ENCODE results near the gene NOP10. TPM values are rescaled to one million over a fixed set of nuclear protein-coding genes. Genes with fewer than 3 reads are reported as not detected.

The NOP10 gene
- total RNA-seq, 4 donors from 2014 or later, result 142 to 194 (median 170) TPM

GRCh38 chr15:34341381-34342212 is 1.3 kb downstream of the NOP10 start:
- in situ Hi-C loops (cut with MboI; ENCODE audit: low sequenced_read_pairs in 4 of 4), result loop anchor here in 1 of 4 donors (10.0 kb wide), 1 partner anchor 107 kb away; no protein-coding TSS in a partner anchor
- no peaks in the 10 kb centered on the region for H3K27me3 ChIP-seq
- H3K4me1 ChIP-seq, result peaks cover 18 to 25% of the 10 kb centered on the region in 2 donors
- peaks cover 0 to 13% of the 10 kb centered on the region in 2 donors for H3K36me3 ChIP-seq
- no peaks in the 10 kb centered on the region for H3K9me3 ChIP-seq
- H3K4me3 ChIP-seq, result peak overlapping the region; percentile 80 to 99 (median 84)
- TF ChIP-seq CTCF (IDR thresholded peaks at IDR 0.05 in 4 of 5, conservative IDR thresholded peaks at IDR 0.05 in 1 of 5) (no peak), POLR2A (IDR thresholded peaks at IDR 0.05) (no peak)
- DNase-seq, result no peak
- intact Hi-C loops (cut with DNase I; ENCODE audit: low total_unique reads), result loop anchor here (10.0 kb wide), 2 partner anchors 243 to 307 kb away; partner anchors contain the start of genes AVEN and GOLGA8B
- peak overlapping the region in 2 of 4 donors; percentile 88 to 96 for H3K27ac ChIP-seq
- no peak for ATAC-seq

DNA sequence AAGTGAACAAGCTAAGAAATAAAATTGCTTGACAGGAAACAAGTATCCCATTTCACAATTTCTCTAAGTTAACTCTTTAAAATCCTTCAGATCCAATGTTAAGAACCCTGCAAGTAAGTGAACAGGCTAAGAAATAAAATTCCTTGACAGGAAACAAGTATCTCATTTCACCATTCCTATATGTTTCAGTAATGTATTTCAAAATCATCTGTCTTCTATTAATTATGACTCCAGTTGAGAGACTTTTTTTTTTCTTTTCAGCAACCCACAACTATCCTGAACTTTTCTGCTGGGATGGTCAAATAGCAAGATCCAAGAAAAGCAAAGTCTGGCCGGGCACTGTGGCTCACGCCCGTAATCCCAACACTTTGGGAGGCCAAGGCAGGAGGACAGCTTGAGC is 3.0 kb downstream of the NOP10 start:
- peaks cover 0 to 13% of the 10 kb centered on the region in 2 donors for H3K36me3 ChIP-seq
- DNase-seq (no peak), ATAC-seq (no peak)
- no peaks in the 10 kb centered on the region for H3K27me3 ChIP-seq
- H3K9me3 ChIP-seq, result no peaks in the 10 kb centered on the region
- no peak overlapping the region for H3K4me3 ChIP-seq
- H3K4me1 ChIP-seq, result peaks cover 34 to 36% of the 10 kb centered on the region in 2 donors
- H3K27ac ChIP-seq, result no peak overlapping the region
- intact Hi-C loops (cut with DNase I; ENCODE audit: low total_unique reads) (loop anchor here (5.0 to 10.0 kb wide), 4 partner anchors 113 to 305 kb away; partner anchors contain the start of genes AVEN, EMC4, EMC7 and GOLGA8B), in situ Hi-C loops (cut with MboI; ENCODE audit: low sequenced_read_pairs in 4 of 4) (loop anchor here in 1 of 4 donors (10.0 kb wide), 2 partner anchors 105 to 235 kb away; partner anchors contain the start of genes EMC7 and PGBD4)
- TF ChIP-seq CTCF (IDR thresholded peaks at IDR 0.05 in 4 of 5, conservative IDR thresholded peaks at IDR 0.05 in 1 of 5) (no peak), POLR2A (IDR thresholded peaks at IDR 0.05) (no peak)

DNA sequence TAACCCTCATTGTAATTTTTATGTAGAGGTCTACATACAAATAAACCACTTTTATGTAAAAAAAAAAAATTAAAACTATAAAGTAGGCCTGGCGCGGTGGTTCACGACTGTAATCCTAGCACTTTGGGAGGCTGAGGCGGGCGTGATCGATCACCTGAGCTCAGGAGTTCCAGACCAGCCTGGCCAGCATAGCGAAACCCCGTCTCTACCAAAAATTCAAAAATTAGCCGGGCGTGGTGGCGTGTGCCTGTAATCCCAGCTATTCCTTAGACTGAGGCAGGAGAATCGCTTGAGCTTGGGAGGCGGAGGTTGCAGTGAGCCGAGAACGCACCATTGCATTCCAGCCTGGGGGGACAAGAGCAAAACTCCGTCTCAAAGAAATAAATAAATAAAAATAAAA is 4.6 kb downstream of the NOP10 start:
- in situ Hi-C loops (cut with MboI; ENCODE audit: low sequenced_read_pairs in 4 of 4) (loop anchor here in 1 of 4 donors (10.0 kb wide), 1 partner anchor 234 kb away; the partner anchor contains the start of genes EMC7 and PGBD4), intact Hi-C loops (cut with DNase I; ENCODE audit: low total_unique reads) (loop anchor here (5.0 kb wide), 2 partner anchors 111 to 236 kb away; partner anchors contain the start of genes EMC4, EMC7 and PGBD4)
- H3K27me3 ChIP-seq, result no peaks in the 10 kb centered on the region
- H3K4me3 ChIP-seq, result peak overlapping the region; percentile 75 to 91 (median 86)
- peaks cover 0 to 13% of the 10 kb centered on the region in 2 donors for H3K36me3 ChIP-seq
- DNase-seq, result no peak
- TF ChIP-seq POLR2A (IDR thresholded peaks at IDR 0.05), result no peak
- no peaks in the 10 kb centered on the region for H3K9me3 ChIP-seq
- peaks cover 44 to 46% of the 10 kb centered on the region in 2 donors for H3K4me1 ChIP-seq
- peak overlapping the region; percentile 90 to 96 (median 92) for H3K27ac ChIP-seq
- ATAC-seq, result no peak

- no peaks in the 10 kb centered on the region for H3K27me3 ChIP-seq
- in situ Hi-C loops (cut with MboI; ENCODE audit: low sequenced_read_pairs in 4 of 4) (loop anchor here in 1 of 4 donors (10.0 kb wide), 1 partner anchor 233 kb away; the partner anchor contains the start of genes EMC7 and PGBD4), intact Hi-C loops (cut with DNase I; ENCODE audit: low total_unique reads) (loop anchor here (5.0 kb wide), 2 partner anchors 110 to 235 kb away; partner anchors contain the start of genes EMC4, EMC7 and PGBD4)
- TF ChIP-seq CTCF (IDR thresholded peaks at IDR 0.05 in 4 of 5, conservative IDR thresholded peaks at IDR 0.05 in 1 of 5) (no peak), POLR2A (IDR thresholded peaks at IDR 0.05) (peak; percentile 70 to 86)
- H3K27ac ChIP-seq, result peak within 1 kb of the TSS; percentile 90 to 96 (median 92)
- peaks cover 0 to 13% of the 10 kb centered on the region in 2 donors for H3K36me3 ChIP-seq
- ATAC-seq (peak; percentile 93 to 94), DNase-seq (peak; percentile 84 to 90)
- H3K4me1 ChIP-seq, result peaks cover 43 to 44% of the 10 kb centered on the region in 2 donors
- no peaks in the 10 kb centered on the region for H3K9me3 ChIP-seq
- H3K4me3 ChIP-seq, result peak within 1 kb of the TSS; percentile 75 to 91 (median 86)
Observed at GRCh38 chr15:34337557-34338306, 5.2 kb downstream of the NOP10 start, which contains the start of gene SLC12A6. Gene SLC12A6 (minus strand): TSS chr15:34337781. CDS start chr15:34336680, 1,101 bp downstream.

Measured in gastrocnemius medialis (tissue), 4 donors.